ENCODE measurements around the gene UBE3A.

DNA sequence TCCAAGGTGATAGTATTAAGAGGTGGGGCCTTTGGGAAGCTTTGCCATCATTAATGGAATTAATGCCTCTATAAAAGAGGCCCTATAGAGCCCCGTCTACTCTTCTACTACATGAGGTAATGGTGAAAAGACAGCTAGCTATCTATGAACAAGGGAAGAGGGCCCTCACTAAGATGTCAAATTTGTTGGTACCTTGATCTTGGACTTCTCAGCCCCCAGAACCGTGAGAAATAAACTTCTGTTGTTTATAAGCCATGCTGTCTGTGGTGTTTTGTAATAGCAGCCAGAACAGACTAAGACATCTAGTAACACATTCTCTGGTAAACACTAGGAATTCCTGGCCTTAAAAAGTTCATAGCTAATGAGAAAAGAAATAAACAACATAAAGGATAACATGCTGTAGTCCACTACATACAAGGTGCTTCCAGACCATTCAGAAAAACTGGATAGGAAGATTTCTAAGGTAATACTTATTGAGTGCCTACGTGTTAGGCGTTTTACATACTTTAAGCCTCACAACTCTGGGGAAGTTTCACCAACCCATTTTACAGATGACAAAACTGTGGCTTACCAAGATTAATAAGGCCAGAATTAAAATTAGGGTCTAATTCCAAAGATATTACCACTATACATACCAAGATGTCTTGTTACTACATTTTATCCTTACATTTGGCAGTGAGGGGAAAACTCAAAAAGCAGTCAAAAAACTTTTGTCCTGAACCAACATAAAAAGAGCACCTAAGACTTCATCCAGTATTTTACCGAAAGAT lies 3.2 kb downstream of the UBE3A start:
- TF ChIP-seq, protein P1, sequence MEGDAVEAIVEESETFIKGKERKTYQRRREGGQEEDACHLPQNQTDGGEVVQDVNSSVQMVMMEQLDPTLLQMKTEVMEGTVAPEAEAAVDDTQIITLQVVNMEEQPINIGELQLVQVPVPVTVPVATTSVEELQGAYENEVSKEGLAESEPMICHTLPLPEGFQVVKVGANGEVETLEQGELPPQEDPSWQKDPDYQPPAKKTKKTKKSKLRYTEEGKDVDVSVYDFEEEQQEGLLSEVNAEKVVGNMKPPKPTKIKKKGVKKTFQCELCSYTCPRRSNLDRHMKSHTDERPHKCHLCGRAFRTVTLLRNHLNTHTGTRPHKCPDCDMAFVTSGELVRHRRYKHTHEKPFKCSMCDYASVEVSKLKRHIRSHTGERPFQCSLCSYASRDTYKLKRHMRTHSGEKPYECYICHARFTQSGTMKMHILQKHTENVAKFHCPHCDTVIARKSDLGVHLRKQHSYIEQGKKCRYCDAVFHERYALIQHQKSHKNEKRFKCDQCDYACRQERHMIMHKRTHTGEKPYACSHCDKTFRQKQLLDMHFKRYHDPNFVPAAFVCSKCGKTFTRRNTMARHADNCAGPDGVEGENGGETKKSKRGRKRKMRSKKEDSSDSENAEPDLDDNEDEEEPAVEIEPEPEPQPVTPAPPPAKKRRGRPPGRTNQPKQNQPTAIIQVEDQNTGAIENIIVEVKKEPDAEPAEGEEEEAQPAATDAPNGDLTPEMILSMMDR (IDR thresholded peaks at IDR 0.05; ENCODE audit: insufficient read depth, low read length): no peak
- TF ChIP-seq POLR2AphosphoS5 (IDR thresholded peaks at IDR 0.05; ENCODE audit: low read depth) (no peak), SPI1 (IDR thresholded peaks at IDR 0.05; ENCODE audit: borderline replicate concordance, low read depth) (no peak)
- TF ChIP-seq, protein P2, sequence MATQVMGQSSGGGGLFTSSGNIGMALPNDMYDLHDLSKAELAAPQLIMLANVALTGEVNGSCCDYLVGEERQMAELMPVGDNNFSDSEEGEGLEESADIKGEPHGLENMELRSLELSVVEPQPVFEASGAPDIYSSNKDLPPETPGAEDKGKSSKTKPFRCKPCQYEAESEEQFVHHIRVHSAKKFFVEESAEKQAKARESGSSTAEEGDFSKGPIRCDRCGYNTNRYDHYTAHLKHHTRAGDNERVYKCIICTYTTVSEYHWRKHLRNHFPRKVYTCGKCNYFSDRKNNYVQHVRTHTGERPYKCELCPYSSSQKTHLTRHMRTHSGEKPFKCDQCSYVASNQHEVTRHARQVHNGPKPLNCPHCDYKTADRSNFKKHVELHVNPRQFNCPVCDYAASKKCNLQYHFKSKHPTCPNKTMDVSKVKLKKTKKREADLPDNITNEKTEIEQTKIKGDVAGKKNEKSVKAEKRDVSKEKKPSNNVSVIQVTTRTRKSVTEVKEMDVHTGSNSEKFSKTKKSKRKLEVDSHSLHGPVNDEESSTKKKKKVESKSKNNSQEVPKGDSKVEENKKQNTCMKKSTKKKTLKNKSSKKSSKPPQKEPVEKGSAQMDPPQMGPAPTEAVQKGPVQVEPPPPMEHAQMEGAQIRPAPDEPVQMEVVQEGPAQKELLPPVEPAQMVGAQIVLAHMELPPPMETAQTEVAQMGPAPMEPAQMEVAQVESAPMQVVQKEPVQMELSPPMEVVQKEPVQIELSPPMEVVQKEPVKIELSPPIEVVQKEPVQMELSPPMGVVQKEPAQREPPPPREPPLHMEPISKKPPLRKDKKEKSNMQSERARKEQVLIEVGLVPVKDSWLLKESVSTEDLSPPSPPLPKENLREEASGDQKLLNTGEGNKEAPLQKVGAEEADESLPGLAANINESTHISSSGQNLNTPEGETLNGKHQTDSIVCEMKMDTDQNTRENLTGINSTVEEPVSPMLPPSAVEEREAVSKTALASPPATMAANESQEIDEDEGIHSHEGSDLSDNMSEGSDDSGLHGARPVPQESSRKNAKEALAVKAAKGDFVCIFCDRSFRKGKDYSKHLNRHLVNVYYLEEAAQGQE (IDR thresholded peaks at IDR 0.05; ENCODE audit: insufficient replicate concordance, low read depth): no peak
